ENCODE data around the gene MOB3B.

MOB3B gene

GRCh38 chr9:27529316-27530278 lies at the start of gene MOB3B:
TSS of gene MOB3B (minus strand) at chr9:27529814. CDS start at chr9:27455550, 74,264 bp downstream.
- DNase-seq, result peak; percentile 78

- peak; percentile 98 for DNase-seq
Observed at GRCh38 chr9:27573634-27574590, 44.3 kb upstream of the MOB3B start.

GRCh38 chr9:27572918-27573633 lies 43.5 kb upstream of the MOB3B start, which contains the start of gene C9orf72:
TSS of gene C9orf72 (minus strand) at chr9:27573481. CDS start at chr9:27567120, 6,361 bp downstream.
- peak; percentile 83 for DNase-seq

- DNase-seq, result peak; percentile 68
Observed at GRCh38 chr9:27572566-27572917, 42.9 kb upstream of the MOB3B start.

DNA sequence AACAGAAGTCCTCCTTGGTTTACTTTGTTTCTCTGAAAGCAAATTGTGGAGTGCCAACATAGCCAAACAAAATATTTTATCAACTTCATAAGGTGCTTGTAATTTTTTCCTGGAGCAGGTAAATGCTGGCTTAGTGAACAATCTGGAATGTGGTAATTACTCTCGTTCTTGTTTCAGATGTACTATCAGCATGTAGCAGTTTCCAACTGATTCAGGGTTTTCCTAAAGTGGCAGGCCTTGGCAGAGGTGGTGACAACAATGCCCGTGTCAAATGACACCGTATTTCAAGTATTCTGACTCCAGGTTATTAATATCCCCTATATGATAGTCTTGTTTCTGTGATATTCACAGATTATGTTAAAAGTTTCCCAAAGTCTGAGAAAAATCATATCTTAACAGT lies 42.4 kb upstream of the MOB3B start:
- no peak for DNase-seq

- DNase-seq, result no peak
Observed at GRCh38 chr9:27571011-27571410, 41.4 kb upstream of the MOB3B start.

- no peak for DNase-seq
Observed at GRCh38 chr9:27569406-27569805, 39.8 kb upstream of the MOB3B start.

DNA sequence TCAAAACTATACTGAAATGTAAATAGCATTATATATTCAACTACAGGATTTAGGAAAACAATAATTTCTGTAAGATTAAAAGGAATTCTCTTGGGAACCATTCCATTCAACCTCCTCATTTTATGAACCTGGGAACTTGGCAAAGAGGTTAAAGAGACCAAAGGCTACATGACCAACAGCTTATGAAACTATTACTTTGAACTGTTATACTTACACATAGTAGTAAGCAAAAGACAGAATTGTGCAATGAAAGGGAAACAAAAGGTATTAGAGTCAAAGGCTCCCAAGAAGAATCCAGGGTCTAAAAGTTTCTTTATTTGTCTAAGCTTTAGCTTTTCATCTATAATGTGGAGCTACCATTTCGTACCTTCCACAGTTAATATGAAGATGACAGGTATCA lies 36.5 kb upstream of the MOB3B start:
- no peak for DNase-seq

DNA sequence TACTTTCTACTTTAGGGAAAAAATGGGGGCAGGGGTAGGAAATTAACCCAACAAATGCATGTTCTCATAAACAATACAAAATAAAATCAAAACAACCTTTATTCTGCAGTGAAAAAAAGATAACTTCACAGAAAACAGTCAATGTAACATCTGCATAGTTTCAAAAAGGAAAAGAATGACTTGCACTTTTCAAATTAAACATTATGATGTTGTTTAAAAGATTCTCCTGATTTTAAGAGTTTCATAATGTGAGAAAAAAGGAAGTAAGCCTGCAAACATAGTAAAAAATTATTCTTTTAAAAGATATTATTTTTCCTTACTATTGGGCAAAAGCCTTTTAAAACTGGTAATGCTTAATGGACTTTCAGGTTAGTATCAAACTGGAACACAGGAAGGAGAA lies 36.1 kb upstream of the MOB3B start:
- DNase-seq, result no peak

- DNase-seq, result no peak
Observed at GRCh38 chr9:27564670-27565069, 35.1 kb upstream of the MOB3B start.

DNA sequence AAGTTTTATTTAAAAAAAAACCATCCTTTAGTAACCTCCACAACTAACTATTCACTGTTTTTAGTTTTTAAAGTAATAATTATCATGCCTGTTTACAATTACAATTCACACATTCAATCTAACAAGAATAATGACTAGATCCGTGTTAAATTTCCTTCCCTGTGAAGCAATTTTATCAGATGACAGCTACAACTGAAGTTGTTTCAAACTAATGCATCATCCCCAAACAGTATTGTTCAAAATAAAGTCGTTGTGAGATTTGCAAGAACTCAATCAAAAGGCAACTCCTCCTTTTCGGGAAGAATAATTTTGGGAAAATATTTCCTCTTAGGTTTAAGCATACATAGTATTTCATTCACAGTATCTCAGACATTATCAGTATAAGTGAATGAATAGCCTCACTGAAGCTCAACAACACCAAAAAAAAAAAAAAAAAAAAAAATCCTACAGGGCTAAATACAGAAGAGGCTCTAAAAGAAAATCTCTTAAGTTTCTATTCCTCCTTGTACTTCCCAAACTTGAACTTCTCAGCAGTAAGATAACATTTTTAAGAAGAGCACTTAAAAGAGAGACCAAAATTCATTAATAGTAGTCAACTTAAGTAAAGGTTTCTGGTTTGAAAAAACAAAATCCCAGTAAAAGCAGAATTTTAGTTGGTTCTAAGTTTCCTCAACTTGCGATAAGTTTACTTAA lies 34.3 kb upstream of the MOB3B start:
- DNase-seq, result no peak

DNA sequence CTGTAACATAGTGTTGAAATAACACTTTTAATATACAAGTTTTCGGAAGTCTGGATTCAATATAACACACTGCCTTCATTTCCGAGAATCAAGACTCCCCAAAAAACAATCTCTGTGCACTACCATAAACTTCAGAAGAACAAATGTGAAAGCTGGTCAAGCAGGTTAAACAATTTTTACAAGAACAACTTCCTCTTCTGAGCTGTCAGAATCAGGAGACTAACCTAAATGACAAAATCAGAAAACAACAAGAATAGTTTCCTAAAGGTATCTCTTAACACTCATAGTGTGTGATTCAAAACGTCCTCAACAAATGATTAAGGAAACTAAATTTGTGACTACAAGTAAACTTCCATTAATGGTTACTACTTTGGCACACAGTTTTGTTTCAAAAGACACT lies 32.1 kb upstream of the MOB3B start:
- no peak for DNase-seq

- DNase-seq, result no peak
Observed at GRCh38 chr9:27560457-27560856, 30.8 kb upstream of the MOB3B start.

DNA sequence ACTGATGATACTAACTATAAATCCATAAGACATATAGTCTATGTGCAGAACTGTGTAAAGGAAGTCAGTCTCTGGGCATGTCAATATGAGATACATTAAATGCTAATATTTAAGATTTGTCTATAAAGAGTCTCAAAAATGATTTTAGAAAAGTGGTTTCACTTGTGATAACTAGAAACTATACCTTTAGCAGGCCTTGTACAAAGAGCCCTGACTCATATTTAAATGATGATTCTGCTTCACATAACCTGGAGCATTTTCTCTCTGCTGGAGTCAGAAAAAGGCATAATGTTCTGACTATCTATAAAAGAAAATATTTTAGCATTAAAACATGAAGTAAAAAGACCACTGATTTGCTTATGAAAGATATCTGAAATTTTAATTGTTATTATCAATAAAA lies 28.7 kb upstream of the MOB3B start:
- no peak for DNase-seq

DNA sequence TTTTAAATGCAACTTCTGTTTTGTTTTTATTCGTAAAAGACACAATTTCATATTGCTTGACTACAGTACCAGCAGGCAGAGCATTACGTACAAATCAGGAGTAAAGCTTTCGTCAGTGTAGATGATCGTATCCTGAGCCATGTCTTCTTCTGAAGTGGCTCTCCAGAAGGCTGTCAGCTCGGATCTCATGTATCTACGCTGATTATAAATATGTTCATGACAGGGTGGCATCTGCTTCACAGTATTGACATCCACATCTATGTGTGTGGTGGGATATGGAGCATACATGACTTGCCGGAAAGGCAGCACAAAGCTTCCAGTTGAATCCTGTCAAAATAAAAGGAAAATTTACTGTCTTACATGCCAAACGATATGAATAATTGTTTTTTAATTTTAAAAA lies 26.9 kb upstream of the MOB3B start:
- DNase-seq, result no peak

GRCh38 chr9:27554712-27555111 lies 25.1 kb upstream of the MOB3B start:
- DNase-seq, result no peak

DNA sequence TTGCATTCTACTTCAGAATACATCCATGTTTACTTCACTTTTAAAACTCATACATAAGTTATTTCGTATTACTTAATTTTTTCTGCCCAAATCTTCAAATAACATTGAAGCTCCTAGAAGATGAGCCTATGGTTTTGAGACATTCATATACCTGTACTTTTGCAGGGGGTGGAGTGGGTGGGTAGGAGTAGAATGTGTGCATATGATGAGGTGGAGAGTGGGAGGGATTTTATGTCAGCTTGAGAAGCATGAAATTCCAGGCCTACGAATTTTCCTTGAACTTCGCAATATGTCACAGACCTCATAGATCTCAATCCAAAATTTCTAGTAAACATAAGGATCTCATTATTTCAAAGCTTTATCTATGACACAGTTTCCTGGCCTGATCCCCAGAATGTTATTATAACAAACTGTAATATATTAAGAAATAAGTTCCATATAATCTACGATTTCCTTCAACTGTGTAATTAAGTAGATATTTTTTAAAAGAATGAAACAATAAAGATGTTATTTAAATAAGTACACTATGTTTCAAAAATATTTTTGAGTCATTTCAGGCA lies 19.7 kb upstream of the MOB3B start:
- no peak for DNase-seq

GRCh38 chr9:27548055-27548741 lies 18.6 kb upstream of the MOB3B start:
- no peak for DNase-seq

DNA sequence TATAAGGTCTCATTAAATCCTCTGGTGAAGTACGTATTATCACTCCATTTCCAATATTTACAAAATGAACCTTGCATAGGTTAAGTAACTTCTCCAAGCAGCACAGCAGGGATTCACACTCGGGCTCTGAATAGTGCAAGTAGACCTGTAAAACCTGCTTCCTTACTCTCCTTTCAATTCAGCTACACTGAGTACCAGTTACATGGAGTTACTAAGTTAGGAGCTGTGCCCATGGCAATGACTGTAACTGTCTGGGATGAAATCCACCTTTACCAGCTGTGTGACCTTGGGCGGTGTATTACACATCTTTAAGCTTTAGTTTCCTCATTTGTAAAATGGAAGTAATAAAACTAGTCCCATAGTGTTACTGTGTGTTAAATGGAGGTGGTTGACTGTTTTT lies 15.9 kb upstream of the MOB3B start:
- DNase-seq, result no peak

DNA sequence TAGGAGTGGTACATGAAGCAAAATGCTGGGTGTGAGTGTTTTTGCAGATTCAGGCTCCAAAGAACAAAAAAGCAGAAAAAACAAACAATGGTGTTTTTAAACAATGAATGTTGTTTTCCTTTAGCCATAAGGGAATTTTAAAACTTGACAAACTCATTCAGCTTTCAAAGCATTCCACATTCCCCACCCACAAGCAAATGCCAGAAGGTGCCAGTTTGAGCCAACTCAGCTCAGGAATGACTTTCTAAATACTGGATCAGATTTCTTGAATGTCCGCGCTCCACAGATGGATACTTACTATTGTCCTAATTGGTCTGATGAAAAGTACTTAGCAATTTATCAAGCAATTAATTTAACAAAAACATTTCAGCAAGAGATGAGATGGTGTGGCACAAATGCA lies 12.9 kb upstream of the MOB3B start:
- DNase-seq, result no peak

DNA sequence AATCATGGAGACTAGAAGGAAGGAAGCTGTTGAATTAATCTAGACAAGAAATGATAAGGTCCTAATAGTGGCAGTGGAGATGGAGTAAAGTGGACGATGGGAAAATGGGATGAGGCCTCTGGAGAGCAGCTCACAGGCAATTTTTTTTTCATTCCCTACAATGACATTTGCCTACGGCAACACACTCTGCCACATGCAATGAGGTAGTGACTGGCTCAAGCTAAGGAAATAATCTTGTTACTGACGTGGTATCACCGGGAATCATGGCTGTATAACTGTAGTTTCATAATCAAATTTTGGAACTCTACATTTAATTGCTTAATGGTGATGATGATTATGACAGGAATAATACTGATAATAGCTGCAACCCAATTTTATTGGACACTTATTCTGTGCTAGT lies 12.1 kb upstream of the MOB3B start:
- DNase-seq, result no peak

All from stimulated activated CD4-positive, alpha-beta T cell treated with anti-CD3 and anti-CD28 coated beads, Interleukin-4, amount 100 ng/mL, for 24 hours (primary cell).